Upper lobe of left lung (tissue), 4 donors: Measurements from ENCODE around the gene IDNK.

ENCODE experiments used
- POLR2A ChIP-seq, 4 donors: fragments of 450-650 bp; IDR thresholded peaks; one replicate each; pipeline ENCODE4 v1.5.1; 2016 to 2017; ENCODE audit warnings: antibody characterized with exemption in 4 of 4, mild to moderate bottlenecking in 2 of 4
- POLR2AphosphoS5 ChIP-seq, 2 donors: sonication (generic); formaldehyde crosslinking; IDR thresholded peaks; one replicate each; pipeline ENCODE4 v1.5.1; 2017; ENCODE audit warnings: antibody characterized with exemption in 2 of 2

DNA sequence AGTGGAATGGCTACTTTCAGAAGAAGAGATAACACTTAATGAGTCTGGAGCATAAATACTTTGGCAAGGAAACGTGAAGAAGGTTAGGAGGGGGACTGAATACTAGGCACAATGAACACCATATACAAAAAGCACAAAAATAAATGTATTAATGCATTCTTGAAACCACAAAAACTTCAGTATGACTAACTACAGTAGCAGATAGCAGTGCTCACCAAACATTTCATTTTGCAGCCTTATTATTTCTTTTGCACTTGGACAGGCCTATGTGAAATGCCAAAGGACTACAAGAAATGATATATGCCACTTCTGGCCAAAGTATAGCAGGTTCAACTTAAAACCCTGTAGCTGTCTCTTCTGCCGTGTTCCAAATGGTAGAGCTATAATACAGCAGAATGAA is 58.5 kb downstream of the IDNK start:
- TF ChIP-seq POLR2AphosphoS5 (IDR thresholded peaks at IDR 0.05), result no peak
- no peak for TF ChIP-seq POLR2A (IDR thresholded peaks at IDR 0.05)
